ENCODE measurements around the gene TSEN15.

TSEN15 gene

GRCh38 chr1:184051485-184052193 lies at the start of gene TSEN15:
Gene TSEN15, plus strand, starts transcription at chr1:184051730. Its CDS starts 26 bp downstream, at chr1:184051756.
- peak; percentile 87 to 91 for DNase-seq

GRCh38 chr1:184002071-184002470 lies 49.5 kb upstream of the TSEN15 start:
- no peak for DNase-seq

GRCh38 chr1:184004935-184005334 lies 46.6 kb upstream of the TSEN15 start:
- no peak for DNase-seq

GRCh38 chr1:184005506-184005905 lies 46.0 kb upstream of the TSEN15 start:
- DNase-seq = no peak

- DNase-seq = peak in 1 of 2 experiments; percentile 15
Observed at GRCh38 chr1:184010788-184011187, 40.7 kb upstream of the TSEN15 start.

- DNase-seq = no peak
Observed at GRCh38 chr1:184012187-184012586, 39.3 kb upstream of the TSEN15 start.

- no peak for DNase-seq
Observed at GRCh38 chr1:184014271-184014670, 37.3 kb upstream of the TSEN15 start.

GRCh38 chr1:184016169-184016568 lies 35.4 kb upstream of the TSEN15 start:
- no peak for DNase-seq

GRCh38 chr1:184017306-184017705 lies 34.2 kb upstream of the TSEN15 start:
- DNase-seq = no peak

GRCh38 chr1:184018622-184019021 lies 32.9 kb upstream of the TSEN15 start:
- DNase-seq = no peak

GRCh38 chr1:184019069-184019468 lies 32.5 kb upstream of the TSEN15 start:
- no peak for DNase-seq

- DNase-seq = no peak
Observed at GRCh38 chr1:184019506-184019905, 32.0 kb upstream of the TSEN15 start.

GRCh38 chr1:184020328-184020727 lies 31.2 kb upstream of the TSEN15 start:
- no peak for DNase-seq

GRCh38 chr1:184020855-184021254 lies 30.7 kb upstream of the TSEN15 start:
- no peak for DNase-seq

GRCh38 chr1:184021728-184022127 lies 29.8 kb upstream of the TSEN15 start:
- peak in 1 of 2 experiments; percentile 8 for DNase-seq

GRCh38 chr1:184022668-184023067 lies 28.9 kb upstream of the TSEN15 start:
- DNase-seq = no peak

- no peak for DNase-seq
Observed at GRCh38 chr1:184023171-184023570, 28.4 kb upstream of the TSEN15 start.

GRCh38 chr1:184025242-184025675 lies 26.3 kb upstream of the TSEN15 start:
- DNase-seq = no peak

- no peak for DNase-seq
Observed at GRCh38 chr1:184027826-184028695, 23.5 kb upstream of the TSEN15 start.

- DNase-seq = no peak
Observed at GRCh38 chr1:184028854-184029623, 22.5 kb upstream of the TSEN15 start.

- no peak for DNase-seq
Observed at GRCh38 chr1:184030433-184031091, 21.0 kb upstream of the TSEN15 start.

- no peak for DNase-seq
Observed at GRCh38 chr1:184031092-184031408, 20.5 kb upstream of the TSEN15 start.

Data from NCI-H2081 (cell line).